HG03457 (cell line): ENCODE results near the gene SYDE2.
A peak's percentile ranks its signal among the peaks of the same experiment; 100 is the strongest.
"Not testable (repeated sequence)": the region's sequence is repeated elsewhere in the genome, so short reads cannot be mapped to it uniquely, and the experiment has no call there.

Experiments
- ATAC-seq: cut with Tn5 transposase; IDR thresholded peaks from one replicate; pipeline ENCODE4 v1.9.1; 2021; ENCODE audit warnings: moderate number of reproducible peaks; ENCODE audit not compliant: unreplicated experiment

Gene SYDE2

DNA sequence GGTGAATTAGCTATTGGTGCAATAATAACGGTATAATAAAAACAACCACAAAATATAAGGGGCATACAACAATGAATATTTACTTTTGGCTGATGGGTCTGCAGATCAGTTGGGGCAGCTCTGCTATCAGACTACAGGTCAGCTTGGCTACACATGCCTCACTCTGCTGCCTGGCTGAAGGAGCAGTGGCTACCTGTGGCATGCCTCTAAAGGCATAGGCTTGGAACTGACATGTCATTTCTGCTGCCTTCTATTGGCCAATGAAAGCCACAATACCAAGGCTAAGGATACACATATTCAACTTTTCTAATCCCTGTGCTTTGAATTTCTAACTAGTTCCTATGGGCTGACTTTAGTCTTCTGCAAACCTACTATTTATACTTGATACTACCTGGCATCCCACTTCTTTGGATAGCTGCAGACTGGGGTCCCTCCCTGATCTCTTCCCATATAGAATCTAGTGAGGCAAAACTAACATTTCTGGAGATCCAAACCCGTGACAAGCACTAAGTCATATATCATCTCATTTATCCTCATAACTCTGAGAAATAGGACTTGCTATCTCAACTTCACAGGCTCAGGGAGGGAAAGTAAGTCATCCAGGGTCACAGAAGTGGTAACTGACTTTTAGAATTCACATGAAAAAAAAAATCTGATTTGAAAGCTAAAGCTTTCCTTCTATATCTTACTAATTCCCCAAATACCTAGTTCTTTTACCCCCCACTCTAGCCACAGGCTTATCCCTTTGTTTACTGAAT, 19.2 kb upstream of the SYDE2 start:
- no peak for ATAC-seq

- no peak for ATAC-seq
These were observed 15.9 kb upstream of the SYDE2 start for GRCh38 chr1:85216697-85217096.

DNA sequence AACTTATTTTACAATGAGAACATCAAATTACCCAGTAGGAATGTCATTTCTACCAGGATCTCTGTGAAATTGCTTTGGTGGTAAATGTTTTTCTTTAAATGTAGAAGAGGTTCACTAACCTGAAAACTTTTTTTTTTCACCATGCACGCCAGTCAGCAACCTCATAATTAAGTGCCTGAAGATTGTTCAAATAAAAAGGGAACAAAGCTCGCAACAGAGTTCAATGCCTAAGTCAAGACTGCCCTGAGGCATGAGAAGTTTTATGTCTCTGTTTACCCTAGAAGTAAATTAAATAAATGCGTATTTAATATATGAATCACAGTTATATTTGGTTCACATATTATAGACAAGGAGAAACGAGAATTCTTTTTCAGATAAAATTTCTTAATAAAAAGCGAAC, 13.8 kb upstream of the SYDE2 start:
- no peak for ATAC-seq

- ATAC-seq = no peak
These were observed 7.7 kb upstream of the SYDE2 start for GRCh38 chr1:85208488-85208887.

GRCh38 chr1:85203573-85204171, 2.9 kb upstream of the SYDE2 start:
- no peak for ATAC-seq

DNA sequence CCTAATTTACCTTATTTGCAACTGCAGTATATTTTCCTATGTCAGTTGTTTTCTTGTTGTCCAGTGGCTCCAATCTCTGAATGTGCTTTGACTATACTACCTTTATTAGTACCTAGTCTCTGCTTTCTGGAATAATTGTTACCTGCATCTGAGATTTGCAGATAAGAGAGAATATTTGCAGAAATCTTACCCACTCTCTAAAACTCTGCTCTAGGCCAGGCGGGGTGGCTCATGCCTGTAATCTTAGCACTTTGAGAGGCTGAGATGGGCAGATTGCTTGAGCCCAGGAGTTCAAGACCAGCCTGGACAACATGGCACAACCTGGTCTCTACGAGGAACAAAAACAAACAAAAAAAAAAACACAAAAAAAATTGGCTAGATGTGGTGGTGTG, 2.0 kb upstream of the SYDE2 start:
- no peak for ATAC-seq

- ATAC-seq = no peak
These were observed 1.5 kb upstream of the SYDE2 start for GRCh38 chr1:85202092-85202863.

GRCh38 chr1:85201340-85202091, 700 bp upstream of the SYDE2 start:
- peak; percentile 29 for ATAC-seq

DNA sequence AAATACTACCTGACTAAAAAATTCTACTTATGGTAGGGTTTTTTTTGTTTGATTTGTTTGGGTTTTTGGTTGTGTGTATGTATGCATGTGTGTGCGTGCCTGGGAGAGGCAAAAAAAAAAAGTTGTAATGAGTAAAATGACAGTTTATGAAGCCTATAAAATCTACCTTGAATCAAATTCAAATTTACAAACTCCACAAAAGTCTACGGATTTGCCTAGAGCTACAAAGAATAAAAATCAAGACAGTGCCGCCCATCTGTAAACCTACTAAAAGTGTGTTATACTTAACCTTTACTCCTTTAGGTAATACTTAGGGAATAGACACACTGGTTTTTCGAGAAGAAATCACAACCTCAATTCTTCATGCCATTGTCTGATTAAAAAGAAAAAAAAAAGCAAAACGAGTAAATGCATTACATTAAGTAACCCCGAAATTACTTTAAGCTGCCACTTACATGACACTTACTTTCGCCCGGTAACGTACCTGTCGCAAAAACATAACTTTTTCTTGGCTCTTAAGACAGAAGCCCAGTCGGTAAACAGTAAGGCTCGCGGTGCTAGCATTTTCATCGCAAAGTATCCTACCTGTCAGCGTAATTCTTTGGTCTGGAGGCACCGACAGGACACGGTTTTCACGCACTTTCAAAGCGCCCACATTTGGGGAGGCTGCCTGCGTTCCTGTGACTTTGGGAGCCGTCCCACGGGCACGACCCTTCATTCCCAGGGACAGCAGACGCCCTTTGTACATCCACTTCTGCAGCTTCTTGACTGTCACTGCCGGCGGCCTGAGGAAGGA, 951 bp downstream of the SYDE2 start:
- no peak for ATAC-seq

DNA sequence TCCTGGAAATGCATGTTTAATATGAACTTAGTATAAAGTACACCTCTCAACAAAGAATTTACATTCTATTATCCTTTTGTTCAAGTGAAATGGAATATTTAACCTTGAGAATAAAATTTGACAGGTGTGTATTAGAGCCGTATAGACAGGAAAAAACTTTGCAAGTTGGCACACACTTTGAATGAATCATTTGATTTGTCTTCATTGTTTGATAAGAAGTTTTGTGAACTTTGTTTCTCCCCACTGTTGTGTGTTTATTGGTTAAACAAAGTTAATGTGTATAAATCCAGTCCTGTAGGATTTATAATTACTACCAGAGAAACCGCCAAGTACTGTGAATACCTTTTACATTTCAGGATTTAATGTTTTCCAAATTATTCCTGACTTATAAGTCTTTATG, 2.0 kb downstream of the SYDE2 start:
- ATAC-seq = no peak

DNA sequence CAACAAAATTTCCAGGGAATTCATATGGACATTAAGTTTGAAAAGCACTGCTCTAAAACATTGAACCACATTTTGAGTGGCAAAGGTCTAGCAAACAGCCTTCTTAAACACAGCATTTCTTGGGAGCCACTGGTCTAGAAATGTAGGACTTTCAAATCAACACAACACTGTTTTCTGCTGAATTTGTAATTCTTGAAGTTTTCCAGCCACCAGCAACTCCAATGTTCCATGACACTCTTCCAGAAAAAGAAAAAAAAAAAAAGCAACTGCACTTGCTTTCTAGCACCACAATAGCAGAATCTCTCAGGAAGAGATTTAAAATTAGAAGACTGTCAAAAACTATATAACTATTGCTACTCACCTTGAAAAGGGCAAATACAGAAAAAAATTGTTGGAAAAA, 4.5 kb downstream of the SYDE2 start:
- no peak for ATAC-seq

GRCh38 chr1:85195703-85196102, 5.1 kb downstream of the SYDE2 start:
- no peak for ATAC-seq

GRCh38 chr1:85192129-85192528, 8.7 kb downstream of the SYDE2 start:
- ATAC-seq = not testable (repeated sequence)

DNA sequence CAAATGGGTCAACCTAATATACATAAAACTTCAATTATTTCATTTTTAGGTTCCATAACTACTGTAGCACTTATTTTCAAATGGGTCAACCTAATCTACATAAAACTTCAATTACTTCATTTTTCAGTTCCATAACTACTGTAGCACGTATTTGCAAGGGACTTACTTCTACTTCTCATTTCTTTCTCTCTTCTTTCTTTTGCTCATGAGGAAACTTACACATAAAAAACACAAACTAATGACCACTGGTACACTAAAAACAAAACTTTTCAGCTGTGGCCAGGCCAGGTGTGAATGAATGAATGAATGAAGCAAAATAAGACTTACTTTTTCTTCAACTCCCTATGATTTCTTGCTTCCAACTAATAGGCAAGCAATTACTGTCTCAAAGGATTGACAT, 11.7 kb downstream of the SYDE2 start:
- no peak for ATAC-seq

DNA sequence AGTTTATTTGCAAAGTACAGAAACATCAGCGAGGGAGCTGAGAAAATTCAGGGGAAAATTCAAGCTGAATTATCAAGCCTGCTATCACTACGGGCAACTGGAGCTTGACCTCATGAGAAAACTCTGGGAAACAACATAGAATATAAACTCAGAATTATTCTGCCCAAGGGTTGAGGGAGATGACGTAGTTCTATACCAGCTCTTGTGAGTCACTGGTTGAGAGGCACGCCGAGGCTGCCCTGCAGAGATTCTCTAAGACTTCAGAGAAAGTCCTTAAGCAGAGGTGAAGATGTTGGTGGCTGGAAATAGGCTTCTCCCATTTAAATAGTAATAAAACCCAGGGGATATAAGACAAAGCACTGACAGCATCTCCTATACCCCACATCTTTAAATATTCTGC, 12.3 kb downstream of the SYDE2 start:
- no peak for ATAC-seq

- not testable (repeated sequence) for ATAC-seq
These were observed 13.8 kb downstream of the SYDE2 start for GRCh38 chr1:85187021-85187420.

GRCh38 chr1:85184245-85184644, 16.6 kb downstream of the SYDE2 start:
- ATAC-seq = no peak

DNA sequence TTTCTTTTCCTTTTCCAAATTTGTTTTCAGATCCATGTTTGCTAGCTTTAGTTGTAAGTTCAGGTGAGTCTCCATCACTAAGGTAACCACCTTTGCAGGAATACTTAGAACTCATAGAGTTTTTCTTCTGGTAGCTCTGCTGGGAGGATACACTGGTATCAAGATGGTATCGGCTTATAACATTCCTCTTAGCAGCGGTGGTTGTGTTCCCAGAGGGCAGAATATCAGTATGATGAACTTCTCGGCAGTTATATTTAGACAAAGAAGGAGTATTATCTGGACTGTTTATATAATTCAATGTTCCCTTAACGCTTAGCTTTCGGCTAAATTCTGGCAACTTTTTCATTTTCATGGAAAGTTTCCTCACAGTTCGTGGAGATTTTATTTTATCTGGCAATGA, 18.1 kb downstream of the SYDE2 start:
- ATAC-seq = no peak

GRCh38 chr1:85180869-85181268, 19.9 kb downstream of the SYDE2 start:
- ATAC-seq = no peak

- ATAC-seq = no peak
These were observed 21.3 kb downstream of the SYDE2 start for GRCh38 chr1:85179522-85179921.

DNA sequence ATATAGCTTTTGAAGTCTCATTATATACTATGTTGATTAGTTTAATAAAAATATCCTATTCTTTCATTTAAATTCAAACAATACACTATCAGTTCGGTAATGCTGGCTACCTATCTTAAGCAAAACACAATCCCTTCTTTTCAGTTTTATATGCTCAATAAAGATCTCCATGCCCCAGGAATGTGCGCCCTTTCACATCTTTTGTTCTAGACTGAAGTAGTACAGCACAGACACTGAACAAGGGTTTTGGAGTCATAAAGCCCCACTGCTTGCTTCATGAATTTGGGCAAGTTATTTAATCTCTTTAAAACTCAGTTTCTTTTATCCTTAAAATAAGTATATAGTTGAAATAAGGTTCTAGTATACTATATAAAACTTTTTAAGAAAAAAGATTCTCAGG, 22.4 kb downstream of the SYDE2 start:
- no peak for ATAC-seq
